NCI-H2171 (cell line): ENCODE data around the gene LONP1.

Experiments used
- DNase-seq: peaks from one replicate; lab custom pipeline; 2025; lab: John Stamatoyannopoulos, UW

Gene LONP1

GRCh38 chr19:5679289-5680083 is 40.5 kb downstream of the LONP1 start:
- DNase-seq, result no peak

GRCh38 chr19:5678071-5678718 is 41.8 kb downstream of the LONP1 start:
- no peak for DNase-seq

GRCh38 chr19:5677580-5677979 is 42.4 kb downstream of the LONP1 start:
- DNase-seq, result no peak

GRCh38 chr19:5677136-5677535 is 42.8 kb downstream of the LONP1 start:
- no peak for DNase-seq

- DNase-seq, result no peak
Measured at GRCh38 chr19:5676772-5677105, 43.2 kb downstream of the LONP1 start.

- DNase-seq, result no peak
Measured at GRCh38 chr19:5676105-5676771, 43.7 kb downstream of the LONP1 start.

GRCh38 chr19:5674714-5675113 is 45.2 kb downstream of the LONP1 start:
- no peak for DNase-seq

- DNase-seq, result no peak
Measured at GRCh38 chr19:5673752-5674151, 46.2 kb downstream of the LONP1 start.

GRCh38 chr19:5672708-5673459 is 47.1 kb downstream of the LONP1 start:
- DNase-seq, result no peak

- DNase-seq, result no peak
Measured at GRCh38 chr19:5671600-5671999, 48.3 kb downstream of the LONP1 start.

GRCh38 chr19:5669212-5669611 is 50.7 kb downstream of the LONP1 start:
- no peak for DNase-seq

- DNase-seq, result no peak
Measured at GRCh38 chr19:5667751-5668271, 52.1 kb downstream of the LONP1 start.

GRCh38 chr19:5666921-5667610 is 52.9 kb downstream of the LONP1 start:
- no peak for DNase-seq

- DNase-seq, result no peak
Measured at GRCh38 chr19:5665781-5666513, 54.0 kb downstream of the LONP1 start.

GRCh38 chr19:5664515-5664914 is 55.4 kb downstream of the LONP1 start:
- no peak for DNase-seq

GRCh38 chr19:5663904-5664303 is 56.0 kb downstream of the LONP1 start:
- no peak for DNase-seq

GRCh38 chr19:5661483-5661882 is 58.5 kb downstream of the LONP1 start:
- DNase-seq, result no peak

GRCh38 chr19:5655412-5655811 is 64.5 kb downstream of the LONP1 start:
- DNase-seq, result no peak

GRCh38 chr19:5654931-5655330 is 65.0 kb downstream of the LONP1 start:
- no peak for DNase-seq

- no peak for DNase-seq
Measured at GRCh38 chr19:5652261-5652660, 67.7 kb downstream of the LONP1 start.

GRCh38 chr19:5651361-5651760 is 68.6 kb downstream of the LONP1 start:
- DNase-seq, result no peak
